Stimulated activated CD8-positive, alpha-beta memory T cell treated with anti-CD3 and anti-CD28 coated beads, Interleukin-15, amount 100 ng/mL, for 48 hours (primary cell): ENCODE results near the gene NEB.
"Not testable (repeated sequence)": the region's sequence is repeated elsewhere in the genome, so short reads cannot be mapped to it uniquely, and the experiment has no call there.

Experiments used
- DNase-seq, 2 donors: peaks; one replicate each; pipeline ENCODE4 v3.0.0-alpha.2; 2020; ENCODE audit warnings: low read depth in 2 of 2

The NEB gene

DNA sequence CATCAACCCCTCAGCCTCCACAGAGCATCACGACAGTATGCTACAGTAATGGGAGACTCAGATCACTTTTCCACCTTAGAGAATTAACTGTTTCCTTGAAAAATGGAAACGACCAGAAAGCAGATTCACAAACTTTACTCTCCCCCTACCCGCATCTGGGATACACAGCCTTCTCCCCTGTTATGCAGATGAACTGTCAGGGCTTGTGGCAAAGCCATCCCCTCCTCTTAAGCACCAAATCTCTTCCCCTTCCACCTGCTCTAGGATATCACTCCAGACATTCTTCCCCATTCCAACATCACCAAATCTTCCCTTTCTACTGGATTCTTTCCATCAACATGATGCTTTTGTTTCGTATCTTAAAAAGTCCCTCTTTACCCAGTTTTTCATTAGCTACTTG is 26.4 kb downstream of the NEB start:
- DNase-seq, result no peak

DNA sequence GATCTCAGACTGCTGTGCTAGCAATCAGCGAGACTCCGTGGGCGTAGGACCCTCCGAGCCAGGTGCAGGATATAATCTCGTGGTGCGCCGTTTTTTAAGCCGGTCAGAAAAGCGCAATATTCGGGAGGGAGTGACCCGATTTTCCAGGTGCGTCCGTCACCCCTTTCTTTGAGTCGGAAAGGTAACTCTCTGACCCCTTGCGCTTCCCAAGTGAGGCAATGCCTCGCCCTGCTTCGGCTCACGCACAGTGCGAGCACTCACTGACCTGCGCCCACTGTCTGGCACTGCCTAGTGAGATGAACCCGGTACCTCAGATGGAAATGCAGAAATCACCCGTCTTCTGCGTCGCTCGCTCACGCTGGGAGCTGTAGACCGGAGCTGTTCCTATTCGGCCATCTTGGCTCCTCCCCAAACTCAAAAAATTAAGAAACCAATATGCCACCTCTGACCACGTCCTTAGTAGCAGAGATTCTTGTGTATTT is 29.8 kb downstream of the NEB start:
- not testable (repeated sequence) for DNase-seq

DNA sequence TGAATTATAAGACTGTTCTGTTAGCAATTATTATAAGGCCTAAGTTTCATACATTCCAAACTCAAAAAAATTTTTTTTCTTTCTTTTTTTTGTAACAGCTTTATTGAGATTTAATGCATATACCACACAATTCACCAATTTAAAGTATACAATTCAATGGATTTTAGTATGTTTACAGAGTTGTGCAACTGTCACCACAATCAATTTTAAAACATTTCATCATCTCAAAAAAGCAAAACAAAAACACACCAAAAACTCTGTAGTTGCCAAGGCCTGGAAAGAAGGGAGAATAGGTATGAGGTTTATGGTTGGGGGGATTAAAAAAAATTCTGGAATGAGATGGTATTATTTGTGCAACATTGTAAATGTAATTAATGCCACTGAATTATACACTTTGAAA is 36.1 kb downstream of the NEB start:
- DNase-seq, result not testable (repeated sequence)

DNA sequence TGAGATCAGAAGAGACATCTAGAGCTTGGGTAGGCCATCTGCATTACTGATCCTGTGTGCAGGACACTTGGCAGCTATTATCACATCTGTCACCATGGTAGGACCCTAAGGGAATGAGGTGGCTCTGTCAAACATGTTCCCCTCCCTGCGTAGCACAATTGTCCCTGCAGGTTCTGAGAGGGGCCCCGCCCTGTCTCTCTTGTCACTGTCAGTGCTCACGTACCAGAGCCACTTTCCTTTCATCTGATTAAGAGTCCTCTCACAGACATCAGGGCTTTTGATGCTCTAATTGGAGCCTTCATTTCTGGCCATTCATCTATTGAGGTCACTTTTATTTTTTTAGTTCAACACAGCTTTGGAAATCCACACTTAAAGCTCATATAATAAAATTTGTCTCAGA is 38.5 kb downstream of the NEB start:
- DNase-seq, result no peak

DNA sequence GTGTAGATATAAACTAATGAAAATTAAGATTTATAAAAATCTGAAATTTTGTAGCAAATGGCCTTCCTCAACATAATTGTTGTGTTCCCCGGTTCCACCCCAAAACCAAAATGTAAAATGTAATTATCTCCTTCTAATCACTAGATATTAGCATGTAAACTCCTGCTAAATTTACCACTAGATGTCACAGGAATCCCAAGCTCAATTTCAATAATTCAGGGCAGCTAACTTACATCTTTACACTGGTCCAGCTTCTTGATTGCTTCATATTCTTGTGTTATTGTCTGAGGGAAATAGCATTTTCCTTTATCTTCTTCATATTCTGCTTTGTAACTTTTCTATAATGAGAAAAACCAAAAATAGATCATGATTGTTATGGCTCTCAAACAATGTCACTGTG is 42.6 kb downstream of the NEB start:
- DNase-seq, result no peak

DNA sequence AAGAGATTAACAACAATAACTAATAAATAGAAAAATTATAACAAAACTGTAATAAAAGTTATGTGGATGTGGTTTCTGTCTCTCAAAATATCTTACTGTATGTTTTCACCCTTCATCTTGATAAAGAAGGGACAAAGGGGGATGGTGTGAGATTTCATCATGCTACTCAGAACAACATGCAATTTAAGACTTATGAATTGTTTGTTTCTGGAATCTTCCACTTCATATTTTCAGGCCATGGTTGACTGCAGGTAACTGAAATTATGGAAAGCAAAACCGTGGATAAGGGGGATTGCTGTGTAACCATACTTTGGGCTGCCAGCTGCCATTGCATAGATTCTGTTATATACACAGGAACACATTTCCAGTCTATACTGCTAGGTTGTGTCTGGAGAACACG is 45.6 kb downstream of the NEB start:
- no peak for DNase-seq

DNA sequence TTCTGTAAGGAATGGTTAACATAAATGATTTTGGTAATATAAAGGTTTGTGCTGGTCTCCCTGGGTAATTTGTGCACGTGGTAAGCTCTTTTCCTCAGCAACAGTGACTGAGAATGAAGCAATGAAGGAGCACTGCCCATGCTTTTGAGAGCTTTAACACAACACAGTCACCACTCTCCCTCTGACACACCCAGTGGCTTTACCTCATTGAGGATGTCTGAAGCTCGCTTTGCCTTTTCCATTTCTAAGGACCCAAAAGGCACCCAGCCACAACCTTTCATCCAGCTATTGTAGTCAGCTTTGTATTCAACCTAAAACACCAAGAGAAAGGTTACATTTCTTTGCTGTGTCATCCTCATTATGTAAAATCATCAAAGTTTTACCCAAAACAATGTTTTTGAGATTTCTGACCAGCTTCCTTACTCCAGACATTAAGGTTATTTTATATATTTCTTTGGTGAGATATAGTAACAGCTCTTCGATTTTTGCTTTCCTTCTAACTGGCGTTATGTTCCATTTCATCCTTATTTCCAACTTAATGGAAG is 51.7 kb downstream of the NEB start:
- no peak for DNase-seq

DNA sequence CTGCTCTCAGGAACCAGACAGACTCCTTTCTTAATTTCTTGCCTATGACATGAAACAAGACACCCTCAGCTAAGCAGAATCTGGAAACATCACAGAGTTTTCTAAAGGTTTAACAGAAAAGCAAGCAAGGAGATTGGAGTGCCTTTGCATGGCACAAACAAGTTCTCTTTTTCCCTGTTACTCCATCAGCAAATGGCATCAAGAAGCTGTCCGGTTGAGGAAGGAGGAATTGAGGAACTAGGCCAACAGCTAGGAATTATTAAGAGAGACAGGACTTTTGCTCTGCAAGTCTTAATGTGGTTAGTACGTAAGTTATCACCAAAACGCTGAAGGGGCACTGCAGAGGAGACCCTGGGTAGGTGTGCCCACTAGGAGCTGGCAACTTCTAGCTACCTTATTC is 53.2 kb downstream of the NEB start:
- no peak for DNase-seq

DNA sequence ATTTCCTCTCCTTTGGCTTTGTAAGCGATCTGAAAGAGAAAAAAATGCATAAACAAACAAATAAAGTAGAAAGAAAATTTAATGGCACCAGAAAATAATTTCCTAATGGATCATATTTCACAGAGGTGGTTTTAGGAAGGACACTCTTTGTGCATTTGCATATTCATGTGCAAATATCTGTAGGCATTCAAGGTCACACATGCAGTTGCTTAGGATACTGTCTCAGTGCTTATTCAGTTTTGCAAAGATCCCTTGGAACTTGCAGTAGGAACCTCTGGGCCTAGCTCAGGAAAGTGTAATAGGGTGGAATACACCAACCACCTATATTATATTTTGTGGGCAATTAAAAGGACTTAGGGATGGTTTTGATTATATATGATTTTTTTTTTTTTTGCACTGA is 54.3 kb downstream of the NEB start:
- DNase-seq, result no peak

DNA sequence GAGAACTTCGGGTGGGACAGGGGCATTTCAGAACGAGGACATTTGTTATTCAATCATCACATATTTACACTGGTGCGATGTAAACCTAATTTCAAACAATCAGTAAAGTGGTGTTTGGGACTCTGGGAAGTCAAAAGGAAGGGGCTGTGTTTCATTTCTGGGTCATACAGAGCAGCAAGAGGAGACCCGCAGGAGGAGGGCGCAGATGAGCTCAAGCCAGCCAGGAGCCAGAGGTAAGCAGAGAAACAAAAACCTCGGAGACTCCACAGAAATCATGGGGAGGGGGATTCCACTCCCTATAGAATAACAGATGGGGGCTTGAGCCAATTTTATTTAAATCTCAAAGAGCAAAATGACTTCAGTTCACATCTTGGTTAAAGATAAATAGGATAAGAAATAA is 55.4 kb downstream of the NEB start:
- DNase-seq, result no peak

DNA sequence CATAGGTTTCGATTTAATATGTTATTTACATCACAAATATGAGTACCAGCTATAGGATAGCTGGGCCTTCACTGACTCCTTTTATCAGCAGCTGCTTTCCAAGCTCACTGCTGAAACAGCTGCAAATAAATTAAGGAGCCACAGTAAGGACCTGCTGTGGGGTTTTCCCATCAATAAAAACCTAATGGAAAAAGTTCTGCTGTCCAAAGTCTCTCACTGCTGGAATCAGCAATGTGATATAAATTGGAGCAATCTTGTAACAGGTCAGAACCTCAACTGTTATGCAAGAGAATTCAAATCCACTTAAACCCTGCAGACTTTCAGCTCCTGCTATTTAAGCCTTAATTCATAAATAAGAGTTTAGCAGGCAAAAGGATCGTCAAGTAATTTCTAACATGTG is 61.3 kb downstream of the NEB start:
- DNase-seq, result no peak

DNA sequence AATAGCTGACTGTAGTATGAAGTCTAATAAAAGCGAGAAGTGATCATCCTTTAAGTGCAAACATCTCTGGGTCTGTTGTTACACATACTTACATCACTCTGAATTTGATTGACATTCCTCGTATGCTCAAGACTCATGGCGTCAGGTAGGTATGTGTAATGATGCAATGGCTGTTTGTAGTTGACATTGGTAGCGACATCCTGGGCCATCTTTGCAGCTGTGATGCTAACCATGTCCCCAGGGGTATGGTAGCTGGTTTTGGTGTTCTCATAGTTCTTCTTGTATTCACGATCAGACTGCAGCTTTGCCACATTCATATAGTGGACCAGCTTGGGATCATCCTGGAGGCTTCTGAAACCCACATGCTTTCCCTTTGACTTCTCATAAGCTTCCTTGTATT is 62.0 kb downstream of the NEB start:
- DNase-seq, result no peak

DNA sequence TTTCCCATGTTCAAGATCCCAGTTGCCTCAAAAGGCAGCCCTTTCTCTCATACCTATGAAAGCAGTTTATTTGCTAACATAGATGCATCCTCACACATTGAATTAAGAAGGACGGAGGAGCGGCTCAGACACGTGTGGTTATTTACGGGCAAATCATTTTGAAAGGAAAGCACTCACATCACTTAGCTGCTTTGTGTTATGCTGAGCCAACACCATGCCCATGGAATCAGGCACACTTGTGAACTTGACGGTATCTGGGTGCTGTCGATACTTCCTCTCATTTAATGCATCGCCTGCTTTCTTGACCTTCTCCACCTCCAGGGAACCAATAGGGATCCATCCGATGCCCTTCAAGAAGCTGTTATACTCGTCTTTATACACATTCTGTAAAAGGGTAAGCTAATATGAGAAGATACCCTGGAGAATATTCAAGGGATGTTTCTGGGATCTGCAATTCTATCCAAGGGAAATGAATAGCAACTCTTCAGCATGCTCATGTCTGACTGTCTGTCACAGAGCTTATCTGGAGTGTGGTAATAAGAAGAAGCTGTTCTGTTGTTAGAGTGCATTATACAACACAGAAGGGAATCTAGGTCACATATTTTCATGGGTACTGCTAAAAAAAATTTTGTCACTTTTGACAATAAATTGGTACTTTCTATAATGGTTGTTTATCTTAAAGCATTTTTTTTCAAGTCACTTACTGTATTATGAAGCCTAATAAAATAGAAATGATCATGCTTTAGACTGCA is 63.3 kb downstream of the NEB start:
- DNase-seq, result no peak

DNA sequence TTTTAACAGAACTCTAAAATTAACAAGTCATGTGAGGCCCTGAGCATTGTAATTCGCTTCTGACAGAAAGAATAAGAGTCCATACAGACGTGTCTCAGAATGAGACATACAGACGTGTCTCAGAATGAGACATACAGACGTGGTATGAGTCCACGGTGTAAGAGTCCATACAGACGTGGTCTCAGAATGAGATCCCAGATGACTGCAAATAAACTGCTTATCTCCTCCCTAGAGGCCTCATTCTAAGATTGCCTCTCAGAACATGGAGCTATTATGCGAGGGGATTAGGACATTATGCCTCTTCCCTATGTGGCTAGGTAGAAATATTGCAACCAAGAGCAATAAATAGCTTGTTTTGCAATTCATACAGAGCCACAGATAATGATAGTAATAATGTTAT is 63.9 kb downstream of the NEB start:
- DNase-seq, result no peak

DNA sequence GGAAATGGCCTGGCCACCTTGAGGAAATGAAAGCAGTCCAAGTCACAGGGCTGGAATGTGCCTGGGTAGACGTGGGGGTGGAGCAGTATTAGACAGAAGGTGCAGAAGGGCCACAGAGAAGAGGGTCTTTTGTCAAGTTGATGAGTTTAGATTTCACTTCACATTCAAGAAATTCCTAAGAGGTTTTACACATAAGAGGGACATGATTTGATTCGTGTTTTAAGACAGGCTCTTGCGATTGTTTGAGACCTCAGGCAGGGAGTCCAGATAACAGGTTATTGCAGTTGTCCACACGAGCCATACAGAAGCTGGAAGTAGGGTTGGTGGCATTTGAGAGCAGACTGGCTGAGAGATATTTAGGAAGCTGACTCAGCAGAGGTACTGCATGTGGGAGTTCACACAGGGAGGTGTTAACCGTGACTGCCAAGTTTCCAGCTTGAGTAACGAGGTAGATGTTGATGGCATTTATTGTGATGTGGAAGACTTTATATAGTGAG is 64.6 kb downstream of the NEB start:
- no peak for DNase-seq

DNA sequence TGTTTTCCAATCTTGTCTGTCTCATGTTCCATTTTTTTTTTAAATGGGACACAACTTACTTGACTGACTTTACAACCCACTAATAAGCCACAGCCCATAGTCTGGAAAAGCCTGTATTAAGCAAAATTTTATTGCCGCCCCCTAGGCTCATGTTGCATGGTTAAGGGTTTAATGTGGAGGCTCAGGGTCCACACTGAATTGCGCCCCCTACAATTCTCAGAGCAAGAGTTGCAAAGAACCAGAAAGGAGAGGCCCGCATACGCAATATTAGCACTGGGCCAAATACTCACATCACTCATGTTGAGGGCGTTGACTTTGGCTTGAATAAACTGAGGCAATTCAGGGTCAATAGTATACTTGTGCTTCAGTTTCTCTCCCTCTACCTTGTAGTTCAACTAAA is 65.5 kb downstream of the NEB start:
- no peak for DNase-seq

DNA sequence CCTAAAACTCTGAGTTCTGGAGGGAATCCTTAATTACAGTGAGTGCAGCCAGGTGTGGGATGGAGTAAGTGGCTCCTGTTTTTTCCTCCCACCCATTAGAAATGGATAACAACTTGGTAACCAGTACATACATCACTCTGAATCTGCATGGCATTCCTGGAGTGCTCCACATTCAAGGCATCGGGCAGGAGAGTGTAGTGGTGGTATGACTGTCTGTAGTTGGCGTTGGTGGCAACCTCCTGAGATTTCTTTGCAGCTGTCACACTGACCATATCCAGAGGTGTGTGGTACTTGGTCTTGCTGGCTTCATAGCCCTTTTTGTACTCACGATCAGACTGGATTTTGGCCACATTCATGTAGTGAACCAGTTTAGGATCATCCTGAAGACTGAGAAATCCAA is 68.3 kb downstream of the NEB start:
- no peak for DNase-seq

DNA sequence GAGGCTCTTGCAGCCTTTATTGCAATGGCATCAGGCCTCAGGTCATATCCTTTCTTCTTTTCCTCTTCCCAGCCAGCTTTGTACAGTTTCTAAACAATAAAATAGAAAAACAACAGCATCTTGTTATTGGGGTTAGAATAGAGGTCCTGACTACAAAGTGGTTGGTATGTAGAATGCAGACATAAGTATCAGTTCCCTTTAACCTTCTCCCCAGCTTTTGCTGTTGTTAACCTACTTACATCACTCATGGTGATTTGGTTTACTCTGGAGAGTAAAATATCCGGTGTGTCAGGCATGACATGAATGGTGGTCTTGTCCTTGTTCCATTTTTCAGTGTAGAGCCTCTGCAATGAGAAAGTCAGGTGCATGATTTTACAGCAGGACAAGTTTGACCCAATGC is 69.8 kb downstream of the NEB start:
- DNase-seq, result no peak

DNA sequence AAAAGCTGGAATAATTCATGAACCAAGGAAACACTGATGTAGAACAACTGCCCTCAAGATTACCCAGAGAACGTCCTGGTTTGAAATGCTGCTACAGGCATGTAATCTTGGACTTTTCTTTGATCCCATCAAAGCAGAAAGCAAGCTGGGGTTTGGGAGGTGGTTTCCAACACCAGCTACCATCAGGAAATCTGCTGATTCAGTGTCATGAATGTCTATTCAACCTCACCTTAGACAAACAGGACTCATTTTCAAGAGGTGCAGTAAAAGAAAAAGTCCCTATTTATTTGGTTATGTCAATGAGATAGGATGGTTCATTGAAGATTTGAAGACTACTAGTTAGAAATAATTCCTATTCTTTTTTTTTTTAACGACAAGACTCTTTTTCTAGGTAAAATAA is 72.7 kb downstream of the NEB start:
- DNase-seq, result no peak

DNA sequence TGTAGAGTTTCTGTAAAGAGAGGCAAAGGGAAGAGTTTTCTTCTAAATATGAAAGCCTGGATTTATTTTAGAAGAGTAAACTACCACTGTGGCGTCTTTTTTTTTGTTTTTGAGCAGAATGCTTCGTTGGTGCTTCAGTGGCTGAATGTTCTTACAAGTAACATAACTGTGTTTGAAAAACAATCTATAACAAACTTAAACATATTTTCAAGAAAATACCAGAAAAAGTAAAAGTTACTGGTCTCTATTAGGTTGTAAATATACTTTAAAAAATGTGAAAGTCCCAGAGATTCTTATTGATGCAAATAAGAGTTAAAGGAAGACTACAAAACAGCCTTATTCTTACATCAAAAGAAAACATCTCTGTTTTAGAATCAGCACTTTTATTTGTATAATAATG is 76.2 kb downstream of the NEB start:
- DNase-seq, result no peak

DNA sequence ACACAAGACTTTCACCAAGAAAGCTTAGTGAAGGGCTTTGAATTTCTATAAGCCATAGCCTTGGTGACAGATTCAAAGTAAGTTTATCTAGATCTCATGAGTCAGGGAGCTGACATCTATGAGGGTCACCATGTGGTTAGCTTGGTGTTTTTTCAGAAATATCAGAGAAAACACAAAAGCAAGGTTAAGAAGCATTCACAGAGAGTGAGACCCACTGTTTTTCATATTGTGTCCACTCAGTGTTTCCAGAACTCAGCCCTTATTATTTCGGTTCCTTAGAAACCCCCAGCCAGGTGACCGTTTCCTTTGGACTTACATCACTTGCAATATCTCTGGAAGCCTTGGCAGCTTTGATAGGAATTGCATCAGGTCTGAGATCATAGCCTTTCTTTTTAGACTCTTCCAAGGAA is 76.6 kb downstream of the NEB start:
- DNase-seq, result no peak

DNA sequence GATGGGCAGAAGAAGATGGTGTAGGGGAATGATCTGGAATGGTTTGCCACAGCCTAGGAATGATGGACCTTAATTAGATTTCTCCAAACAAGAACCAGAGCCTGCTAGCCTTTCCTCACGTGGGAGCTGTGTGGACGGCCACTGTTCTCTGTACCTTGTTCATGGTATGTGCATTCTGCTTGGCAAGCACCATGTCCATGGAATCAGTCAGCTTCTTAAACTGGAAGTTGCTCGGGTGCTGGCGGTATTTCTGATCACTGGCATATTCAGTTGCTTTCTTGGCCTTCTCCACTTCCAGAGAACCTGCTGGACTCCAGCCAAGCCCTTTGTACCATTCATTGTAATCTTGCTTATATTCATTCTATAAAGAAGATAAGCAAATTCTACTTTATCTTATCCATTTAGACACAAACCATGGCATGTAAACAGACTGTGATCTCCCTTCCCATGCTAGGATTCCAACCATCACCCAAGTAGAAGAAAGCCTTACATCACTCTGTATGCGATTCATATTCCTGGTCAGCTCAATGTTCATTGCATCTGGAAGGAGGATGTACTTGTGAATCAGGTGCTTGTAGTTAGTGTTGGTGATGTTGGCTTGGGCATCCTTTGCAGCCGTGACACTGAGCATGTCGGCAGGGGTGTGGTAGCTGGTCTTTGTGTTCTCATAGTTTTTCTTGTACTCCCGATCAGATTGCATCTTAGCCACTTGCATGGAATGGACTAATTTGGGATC is 78.4 kb downstream of the NEB start:
- no peak for DNase-seq

DNA sequence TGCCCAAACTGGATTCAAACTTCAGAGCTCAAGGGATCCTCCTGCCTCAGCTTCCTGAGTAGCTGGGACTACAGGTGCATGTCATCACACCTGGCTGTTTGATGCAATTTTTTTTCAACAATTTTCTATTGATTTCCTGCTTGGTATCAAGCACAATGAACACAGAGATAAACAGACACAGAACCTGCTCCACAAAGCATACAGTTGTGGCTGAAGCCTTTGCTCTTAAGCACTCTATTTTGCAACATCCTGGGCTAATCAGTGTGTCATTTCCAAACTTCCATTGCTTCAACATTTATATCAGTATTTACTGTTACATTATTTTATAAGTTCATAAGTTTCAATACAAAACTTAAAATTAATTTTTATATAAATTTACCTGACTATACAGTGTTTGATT is 79.4 kb downstream of the NEB start:
- DNase-seq, result no peak
